ENCODE data around the gene COMMD8. TPM values are rescaled to one million over a fixed set of nuclear protein-coding genes. Genes with fewer than 3 reads are reported as not detected.

The COMMD8 gene
- total RNA-seq, 1 experiment from 2014 or later: 10.9 TPM

- Histone ChIP-seq H2AFZ (ENCODE audit: low read length) (peak overlapping the region; percentile 52), H3K4ac (ENCODE audit: low read depth, low read length) (no peak overlapping the region), H2BK5ac (ENCODE audit: insufficient read length, low read length) (no peak overlapping the region), H3K56ac (ENCODE audit: insufficient read length, low read depth, low read length) (no peak overlapping the region), H3T11ph (ENCODE audit: low read length) (no peak overlapping the region), H3K27me3 (ENCODE audit: insufficient read depth, low read length) (no peaks in the 10 kb centered on the region; the same call in 1 of the 2 replicates), H2AK5ac (ENCODE audit: insufficient read length, low read length) (no peak overlapping the region), H3K9ac (ENCODE audit: extremely low read depth, insufficient read length, low read length) (no peak overlapping the region), H4K5ac (ENCODE audit: insufficient read length, low read depth, low read length) (no peak overlapping the region), H4K20me1 (ENCODE audit: control insufficient read depth, insufficient read depth, insufficient read length) (no peaks in the 10 kb centered on the region), H2BK12ac (ENCODE audit: insufficient read length, low read depth, low read length) (no peak overlapping the region), H3K27ac (ENCODE audit: insufficient read length, low read depth, low read length) (no peak overlapping the region), H3K23me2 (ENCODE audit: insufficient read length, low read depth, low read length, poor library complexity, severe bottlenecking) (peaks cover 7% of the 10 kb centered on the region), H4K91ac (ENCODE audit: insufficient read length, low read depth, low read length) (no peak overlapping the region), H3K4me2 (ENCODE audit: insufficient read depth, insufficient read length, low read length) (no peak overlapping the region), H2BK20ac (ENCODE audit: low read depth, low read length, poor library complexity, severe bottlenecking) (no peak overlapping the region), H3K9me3 (ENCODE audit: control insufficient read depth, low read depth, low read length) (no peaks in the 10 kb centered on the region), H4K8ac (replicated peaks; ENCODE audit: insufficient read length, low read depth, low read length) (no peak overlapping the region), H3K14ac (ENCODE audit: insufficient read depth, low read length) (no peak overlapping the region), H2BK120ac (ENCODE audit: low read depth, low read length, poor library complexity, severe bottlenecking) (no peak overlapping the region), H3K79me1 (ENCODE audit: insufficient read depth, low read depth, low read length, poor library complexity, severe bottlenecking) (no peaks in the 10 kb centered on the region), H3K23ac (ENCODE audit: insufficient read length, low read depth, low read length) (no peak overlapping the region), H3K4me1 (ENCODE audit: insufficient read depth, low read length) (no peaks in the 10 kb centered on the region), H2BK15ac (ENCODE audit: low read depth, low read length) (no peak overlapping the region), H3K18ac (ENCODE audit: insufficient read length, low read depth, low read length) (no peak overlapping the region), H3K79me2 (ENCODE audit: insufficient read depth, low read length) (no peaks in the 10 kb centered on the region)
- WGBS (ENCODE audit: extremely low coverage, insufficient read length, low lambda C conversion rate): no CpG with 5 or more reads among the region's 3 CpGs
- TF ChIP-seq, protein P1, sequence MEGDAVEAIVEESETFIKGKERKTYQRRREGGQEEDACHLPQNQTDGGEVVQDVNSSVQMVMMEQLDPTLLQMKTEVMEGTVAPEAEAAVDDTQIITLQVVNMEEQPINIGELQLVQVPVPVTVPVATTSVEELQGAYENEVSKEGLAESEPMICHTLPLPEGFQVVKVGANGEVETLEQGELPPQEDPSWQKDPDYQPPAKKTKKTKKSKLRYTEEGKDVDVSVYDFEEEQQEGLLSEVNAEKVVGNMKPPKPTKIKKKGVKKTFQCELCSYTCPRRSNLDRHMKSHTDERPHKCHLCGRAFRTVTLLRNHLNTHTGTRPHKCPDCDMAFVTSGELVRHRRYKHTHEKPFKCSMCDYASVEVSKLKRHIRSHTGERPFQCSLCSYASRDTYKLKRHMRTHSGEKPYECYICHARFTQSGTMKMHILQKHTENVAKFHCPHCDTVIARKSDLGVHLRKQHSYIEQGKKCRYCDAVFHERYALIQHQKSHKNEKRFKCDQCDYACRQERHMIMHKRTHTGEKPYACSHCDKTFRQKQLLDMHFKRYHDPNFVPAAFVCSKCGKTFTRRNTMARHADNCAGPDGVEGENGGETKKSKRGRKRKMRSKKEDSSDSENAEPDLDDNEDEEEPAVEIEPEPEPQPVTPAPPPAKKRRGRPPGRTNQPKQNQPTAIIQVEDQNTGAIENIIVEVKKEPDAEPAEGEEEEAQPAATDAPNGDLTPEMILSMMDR (conservative IDR thresholded peaks at IDR 0.05): no peak
- DNase-seq: no peak
- Mint-ChIP-seq H3K4me3 (no peak overlapping the region; a peak in 2 of 5 replicates), H3K9me3 (peaks cover 0 to 6% of the 10 kb centered on the region in 2 experiments; a peak in 2 of 5 replicates), H3K27me3 (ENCODE audit: low read depth) (peaks cover 12% of the 10 kb centered on the region), H3K27ac (no peak overlapping the region), H3K36me3 (ENCODE audit: insufficient read depth in 1 of 3, low read depth in 3 of 3) (no peaks in the 10 kb centered on the region), H3K4me1 (peaks cover 8 to 16% of the 10 kb centered on the region in 2 experiments)
Observed at GRCh38 chr4:47484168-47484567, 20.7 kb upstream of the COMMD8 start.

Measured in H9 (cell line).